Activated T-helper 1 cell treated with anti-CD3 and anti-CD28 coated beads, Interleukin-12 subunit alpha, Interleukin-12 subunit beta, Interleukin-2, Interleukin-4 antibody, amounts not matched to agents 30 ng/mL and 10 ng/mL and 1 ng/mL, durations not matched to agents 14 hours and 24 hours and 36 hours (primary cell): ENCODE results near the gene HS1BP3. TPM values are rescaled to one million over a fixed set of nuclear protein-coding genes. Genes with fewer than 3 reads are reported as not detected.

Source experiments
- DNase-seq: peaks from one replicate; pipeline ENCODE4 v3.0.0; 2021; ENCODE audit warnings: low spot score
- H3K27ac Mint-ChIP-seq: one replicate; pipeline ENCODE4 v1.8.0; 2021; ENCODE audit warnings: mild to moderate bottlenecking, mixed read lengths
- H3K27me3 Mint-ChIP-seq: one replicate; pipeline ENCODE4 v1.8.0; 2022; ENCODE audit warnings: mild to moderate bottlenecking, moderate library complexity, mixed read lengths; ENCODE audit not compliant: insufficient read depth
- H3K36me3 Mint-ChIP-seq: one replicate; pipeline ENCODE4 v1.8.0; 2021; ENCODE audit warnings: low read depth, mixed read lengths
- H3K4me1 Mint-ChIP-seq: one replicate; pipeline ENCODE4 v1.8.0; 2021; ENCODE audit warnings: low read depth, mixed read lengths
- H3K4me3 Mint-ChIP-seq: one replicate; pipeline ENCODE4 v1.8.0; 2021; ENCODE audit warnings: mild to moderate bottlenecking, moderate library complexity, mixed read lengths
- H3K9me3 Mint-ChIP-seq: one replicate; pipeline ENCODE4 v1.8.0; 2021; ENCODE audit warnings: mixed read lengths
- intact Hi-C: fragments of 100-400 bp; cut with micrococcal nuclease; formaldehyde crosslinking; loops from one replicate; pipeline ENCODE4 v1.15.1; 2024
- total RNA-seq: library from RNA; stranded (reverse); gene quantifications from 2 replicates; pipeline ENCODE4 v1.2.3, GENCODE V29; 2022

The HS1BP3 gene
- total RNA-seq, 1 donor from 2014 or later, result 9.1 TPM

- Mint-ChIP-seq H3K9me3 (no peaks in the 10 kb centered on the region), H3K36me3 (peaks cover 3% of the 10 kb centered on the region), H3K4me3 (no peak overlapping the region), H3K27ac (no peak overlapping the region), H3K4me1 (no peaks in the 10 kb centered on the region), H3K27me3 (no peaks in the 10 kb centered on the region)
- no peak for DNase-seq
- intact Hi-C loops, result no loop called here
Measured at GRCh38 chr2:20617892-20618467, 32.9 kb downstream of the HS1BP3 start.

DNA sequence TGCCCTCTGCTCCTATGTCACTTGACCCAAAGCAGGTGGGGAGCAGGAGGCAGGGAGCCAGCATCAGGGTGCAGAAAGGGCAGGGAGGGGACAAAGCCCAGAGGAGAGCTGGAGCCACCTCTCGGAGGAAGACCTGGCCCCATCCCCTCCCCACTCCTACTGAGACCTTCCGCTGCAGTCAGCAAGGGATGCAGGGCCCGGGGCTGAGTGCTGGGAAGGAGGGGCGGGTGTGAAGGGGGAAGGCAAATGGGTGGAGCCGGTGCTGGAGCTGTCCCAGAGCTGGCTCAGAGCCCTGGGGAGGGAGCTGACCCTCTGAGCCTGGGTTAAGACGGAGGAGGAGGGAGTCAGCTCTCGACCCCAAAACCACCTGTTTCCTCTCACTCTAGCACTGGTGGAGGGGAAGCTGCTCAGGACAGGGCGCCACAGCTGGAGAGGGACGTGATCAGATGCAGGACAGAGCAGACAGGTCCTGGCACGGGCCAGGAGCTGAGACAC, 33.8 kb downstream of the HS1BP3 start:
- no peak overlapping the region for H3K27ac Mint-ChIP-seq
- H3K4me1 Mint-ChIP-seq, result no peaks in the 10 kb centered on the region
- H3K27me3 Mint-ChIP-seq, result no peaks in the 10 kb centered on the region
- peaks cover 3% of the 10 kb centered on the region for H3K36me3 Mint-ChIP-seq
- DNase-seq, result no peak
- no peaks in the 10 kb centered on the region for H3K9me3 Mint-ChIP-seq
- H3K4me3 Mint-ChIP-seq, result no peak overlapping the region
- intact Hi-C loops, result no loop called here

DNA sequence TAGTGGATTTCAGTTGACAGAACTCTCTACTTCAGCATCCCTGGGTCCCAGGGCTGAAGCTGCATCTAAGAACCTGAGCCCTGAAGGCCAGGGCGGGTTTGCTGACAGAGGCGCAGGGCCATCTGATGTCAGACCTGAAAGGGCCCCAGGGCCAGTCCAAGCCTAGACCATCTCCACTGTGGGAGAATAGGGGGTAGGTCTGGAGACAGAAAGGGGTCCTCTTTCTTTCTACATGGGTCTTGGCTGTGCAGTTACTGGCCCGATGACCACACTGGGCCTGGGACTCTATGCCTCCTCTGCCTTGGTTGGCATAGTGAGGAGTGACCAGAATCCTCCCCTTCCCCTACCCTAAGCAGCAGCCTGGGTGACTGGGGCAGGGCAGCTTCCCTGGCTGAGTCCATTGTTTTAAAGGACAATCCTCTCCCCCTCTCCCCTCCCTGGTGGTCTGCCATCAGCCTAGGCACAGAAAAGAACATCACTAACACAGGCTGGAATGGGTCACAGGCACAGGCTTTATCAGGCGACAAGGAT, 34.5 kb downstream of the HS1BP3 start:
- Mint-ChIP-seq H3K27me3 (peaks cover 2% of the 10 kb centered on the region), H3K4me3 (no peak overlapping the region), H3K36me3 (peaks cover 3% of the 10 kb centered on the region), H3K4me1 (no peaks in the 10 kb centered on the region), H3K9me3 (no peaks in the 10 kb centered on the region), H3K27ac (no peak overlapping the region)
- no peak for DNase-seq
- intact Hi-C loops, result no loop called here

- no peaks in the 10 kb centered on the region for H3K9me3 Mint-ChIP-seq
- DNase-seq, result no peak
- intact Hi-C loops, result no loop called here
- H3K27me3 Mint-ChIP-seq, result peaks cover 2% of the 10 kb centered on the region
- peaks cover under 1% of the 10 kb centered on the region for H3K36me3 Mint-ChIP-seq
- no peak overlapping the region for H3K27ac Mint-ChIP-seq
- H3K4me1 Mint-ChIP-seq, result no peaks in the 10 kb centered on the region
- H3K4me3 Mint-ChIP-seq, result no peak overlapping the region
Measured at GRCh38 chr2:20615466-20616241, 35.2 kb downstream of the HS1BP3 start.

- H3K4me3 Mint-ChIP-seq, result no peak overlapping the region
- H3K9me3 Mint-ChIP-seq, result no peaks in the 10 kb centered on the region
- DNase-seq, result no peak
- intact Hi-C loops, result no loop called here
- H3K27ac Mint-ChIP-seq, result no peak overlapping the region
- no peaks in the 10 kb centered on the region for H3K4me1 Mint-ChIP-seq
- H3K36me3 Mint-ChIP-seq, result no peaks in the 10 kb centered on the region
- H3K27me3 Mint-ChIP-seq, result peaks cover 2% of the 10 kb centered on the region
Measured at GRCh38 chr2:20615068-20615465, 35.8 kb downstream of the HS1BP3 start.

- H3K9me3 Mint-ChIP-seq, result no peaks in the 10 kb centered on the region
- no peaks in the 10 kb centered on the region for H3K36me3 Mint-ChIP-seq
- DNase-seq, result no peak
- no peak overlapping the region for H3K4me3 Mint-ChIP-seq
- no peaks in the 10 kb centered on the region for H3K4me1 Mint-ChIP-seq
- intact Hi-C loops, result no loop called here
- H3K27me3 Mint-ChIP-seq, result peaks cover 2% of the 10 kb centered on the region
- no peak overlapping the region for H3K27ac Mint-ChIP-seq
Measured at GRCh38 chr2:20614201-20615067, 36.5 kb downstream of the HS1BP3 start.

DNA sequence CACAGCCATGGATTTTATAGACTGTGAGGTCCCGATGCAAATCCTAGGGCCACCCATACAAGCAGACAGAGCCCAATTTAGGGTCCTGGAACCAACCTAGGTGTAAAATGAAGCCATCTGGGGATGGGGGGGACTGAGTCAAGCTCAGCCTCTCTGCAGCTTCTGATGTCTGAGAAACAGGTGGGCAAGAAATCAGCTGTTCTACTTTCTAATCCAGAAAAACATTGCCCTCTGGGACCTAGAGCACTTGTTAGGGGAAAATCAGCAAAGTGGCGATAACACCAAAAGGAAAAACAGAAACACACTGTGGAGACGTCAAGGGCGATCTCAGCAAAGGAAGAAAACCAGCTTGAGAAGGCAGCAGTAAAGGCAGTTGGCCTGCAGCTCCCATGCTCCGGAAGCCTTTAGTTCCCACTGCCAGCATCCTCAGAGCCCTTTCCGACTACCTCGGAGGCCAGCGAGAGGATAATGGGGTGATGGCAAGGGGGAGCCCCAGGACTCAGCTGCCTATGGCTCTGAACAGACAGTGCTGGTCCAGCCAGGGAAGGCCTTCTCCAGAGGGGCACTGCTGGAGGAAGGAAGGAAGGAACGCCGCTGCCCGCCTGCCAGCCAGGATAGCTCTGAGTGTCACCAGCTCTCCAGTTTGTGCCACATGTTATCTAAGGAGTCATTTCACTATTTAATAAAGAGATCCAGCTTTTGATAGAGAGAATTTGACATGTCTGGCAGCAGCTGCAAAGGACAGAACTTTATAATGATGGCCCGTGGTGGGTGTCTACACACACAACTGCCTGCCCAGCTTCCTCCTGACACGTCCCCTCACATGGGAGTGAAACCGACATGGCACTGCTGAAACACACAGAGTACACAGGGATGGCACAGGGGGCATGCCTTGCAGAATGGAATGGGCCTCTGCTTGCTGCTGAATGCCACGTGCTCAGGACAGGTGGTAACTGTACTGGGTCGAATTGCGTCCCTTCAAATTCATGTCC, 37.7 kb downstream of the HS1BP3 start:
- Mint-ChIP-seq H3K36me3 (no peaks in the 10 kb centered on the region), H3K27ac (no peak overlapping the region), H3K4me3 (no peak overlapping the region), H3K9me3 (no peaks in the 10 kb centered on the region), H3K4me1 (no peaks in the 10 kb centered on the region), H3K27me3 (peaks cover 2% of the 10 kb centered on the region)
- no peak for DNase-seq
- intact Hi-C loops, result no loop called here

DNA sequence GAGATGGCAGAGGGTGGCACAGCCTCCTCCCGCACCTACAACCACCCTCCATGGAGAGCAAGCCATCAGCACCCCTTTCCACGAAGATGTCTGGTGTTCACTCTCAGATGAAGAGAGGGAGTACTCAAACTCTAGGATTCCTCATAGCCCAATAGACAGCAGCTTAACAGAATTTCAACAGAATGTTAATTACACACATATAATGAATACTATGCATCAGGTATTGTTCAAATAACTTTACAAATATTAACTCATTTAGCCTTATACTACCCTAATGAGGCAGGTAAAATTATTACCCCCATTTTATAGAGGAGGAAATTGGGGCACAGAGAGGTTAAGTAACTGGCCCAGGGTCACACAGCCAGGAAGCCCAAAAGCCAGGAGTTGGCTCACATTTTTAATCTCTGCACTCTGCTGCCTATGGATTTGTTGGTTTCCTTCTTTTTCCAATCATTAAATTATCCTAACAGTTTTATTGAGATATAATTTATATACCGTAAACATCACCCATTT, 39.0 kb downstream of the HS1BP3 start:
- H3K36me3 Mint-ChIP-seq, result no peaks in the 10 kb centered on the region
- H3K27ac Mint-ChIP-seq, result no peak overlapping the region
- H3K4me1 Mint-ChIP-seq, result no peaks in the 10 kb centered on the region
- no peak for DNase-seq
- H3K9me3 Mint-ChIP-seq, result peaks cover 8% of the 10 kb centered on the region
- no peak overlapping the region for H3K4me3 Mint-ChIP-seq
- peaks cover 4% of the 10 kb centered on the region for H3K27me3 Mint-ChIP-seq
- intact Hi-C loops, result no loop called here

DNA sequence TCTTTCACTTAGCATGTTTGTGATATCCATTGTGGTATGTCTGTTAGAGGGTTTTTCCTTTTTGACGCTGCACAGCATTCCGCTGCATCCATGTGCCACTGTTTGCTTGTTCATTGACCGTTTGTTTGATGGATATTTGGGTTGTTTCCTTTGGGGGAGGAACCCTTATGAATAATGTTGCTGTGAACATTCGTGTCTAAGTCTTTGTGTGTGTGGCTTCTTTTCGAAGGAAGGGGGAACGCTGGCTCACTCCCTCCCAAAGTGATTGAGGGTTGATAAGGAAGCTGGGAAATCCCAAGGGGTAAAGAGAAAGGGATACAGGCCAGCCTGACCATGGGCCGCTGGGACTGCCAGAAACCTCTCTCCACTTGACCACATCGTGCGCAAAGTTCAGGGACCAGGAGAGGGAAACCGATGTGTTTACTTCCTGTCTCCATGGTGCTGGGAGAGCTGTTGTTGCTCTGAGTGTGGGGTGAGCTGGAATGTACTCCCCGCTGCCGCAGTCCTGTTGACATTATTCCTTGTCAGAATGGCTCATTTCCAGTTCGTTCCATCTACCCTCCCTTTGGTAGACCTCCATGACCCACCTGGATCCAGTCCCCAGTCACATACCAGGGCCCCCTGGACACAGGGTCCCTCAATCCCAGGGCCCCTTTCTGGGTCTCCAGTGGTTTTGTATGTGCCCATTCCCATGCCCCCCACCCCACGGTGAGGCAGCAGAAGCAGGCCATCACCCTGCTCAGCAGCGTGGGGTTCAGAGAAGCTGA, 39.6 kb downstream of the HS1BP3 start:
- intact Hi-C loops, result no loop called here
- no peak for DNase-seq
- no peaks in the 10 kb centered on the region for H3K36me3 Mint-ChIP-seq
- H3K27ac Mint-ChIP-seq, result no peak overlapping the region
- peaks cover 8% of the 10 kb centered on the region for H3K9me3 Mint-ChIP-seq
- peaks cover 4% of the 10 kb centered on the region for H3K27me3 Mint-ChIP-seq
- H3K4me3 Mint-ChIP-seq, result no peak overlapping the region
- H3K4me1 Mint-ChIP-seq, result no peaks in the 10 kb centered on the region

- intact Hi-C loops, result no loop called here
- Mint-ChIP-seq H3K9me3 (peaks cover 8% of the 10 kb centered on the region), H3K27me3 (peaks cover 4% of the 10 kb centered on the region), H3K27ac (no peak overlapping the region), H3K36me3 (no peaks in the 10 kb centered on the region), H3K4me3 (no peak overlapping the region), H3K4me1 (no peaks in the 10 kb centered on the region)
- DNase-seq, result no peak
Measured at GRCh38 chr2:20609995-20610357, 40.9 kb downstream of the HS1BP3 start.

DNA sequence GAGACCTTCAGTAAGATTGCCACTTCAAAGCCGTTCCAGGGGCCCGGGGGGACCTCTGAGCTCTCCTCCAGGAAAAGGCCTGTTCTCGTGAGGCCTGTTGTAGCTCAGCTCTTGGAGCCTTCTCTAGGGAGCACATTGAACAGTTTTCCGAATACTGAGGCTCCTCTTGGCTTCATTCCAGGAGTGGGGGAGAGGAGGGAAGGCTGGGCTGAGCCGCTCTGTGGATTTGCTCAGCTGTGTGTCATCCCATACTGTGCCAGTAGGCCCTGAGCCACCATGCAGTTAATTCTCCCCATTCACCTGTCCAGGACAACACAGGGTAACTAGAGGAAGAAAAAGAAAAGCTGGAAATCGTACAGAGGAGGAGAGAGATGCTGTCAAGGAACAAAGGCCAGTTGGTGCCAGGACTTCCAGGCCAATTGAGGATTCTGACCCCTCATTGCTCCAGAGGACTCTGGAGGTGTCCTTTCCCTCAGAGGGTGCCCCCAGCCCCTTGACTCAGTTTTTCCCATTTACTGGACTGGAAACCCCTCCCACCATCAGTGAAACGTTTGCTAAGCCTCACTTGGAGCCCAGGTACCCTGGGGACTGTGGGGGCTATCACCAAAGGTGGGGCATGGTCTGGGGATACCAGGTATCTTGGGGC, 41.4 kb downstream of the HS1BP3 start:
- no peak overlapping the region for H3K4me3 Mint-ChIP-seq
- H3K9me3 Mint-ChIP-seq, result peaks cover 8% of the 10 kb centered on the region

More for the DNA sequence above, 41.4 kb downstream of the HS1BP3 start:
- Mint-ChIP-seq H3K36me3 (no peaks in the 10 kb centered on the region), H3K27me3 (peaks cover 4% of the 10 kb centered on the region), H3K4me1 (no peaks in the 10 kb centered on the region), H3K27ac (no peak overlapping the region)
- intact Hi-C loops, result no loop called here
- DNase-seq, result no peak
